ENCODE data around the gene TSN. TPM values are rescaled to one million over a fixed set of nuclear protein-coding genes. Genes with fewer than 3 reads are reported as not detected.
"Not testable (repeated sequence)": the region's sequence is repeated elsewhere in the genome, so short reads cannot be mapped to it uniquely, and the experiment has no call there.

Gene TSN
- polyA plus RNA-seq, 1 donor (not counting 4 experiments of a cell fraction or from before 2014, with no cell fraction given), result 78.4 TPM

GRCh38 chr2:121727950-121728349, 27.5 kb upstream of the TSN start:
- Histone ChIP-seq H2AFZ (ENCODE audit: control insufficient read depth, low read length) (no peak overlapping the region), H3K27ac (ENCODE audit: control insufficient read depth, insufficient read depth, low read length) (no peak overlapping the region), H3K4me1 (ENCODE audit: control insufficient read depth, extremely low read depth, insufficient read depth, low read length) (peaks cover 5% of the 10 kb centered on the region), H3K27me3 (ENCODE audit: control insufficient read depth, extremely low read depth, insufficient read depth, low read length) (no peaks in the 10 kb centered on the region), H3K9me1 (ENCODE audit: control insufficient read depth, extremely low read depth, insufficient read depth, low read length) (no peaks in the 10 kb centered on the region), H3K79me2 (ENCODE audit: control insufficient read depth, insufficient read depth, low read length) (peaks cover 27% of the 10 kb centered on the region), H3K36me3 (ENCODE audit: control insufficient read depth in 2 of 2, extremely low read depth in 1 of 2, insufficient read depth in 2 of 2, low read length in 2 of 2) (peaks cover 19 to 28% of the 10 kb centered on the region in 2 experiments), H3K4me2 (ENCODE audit: control insufficient read depth, extremely low read depth, insufficient read depth, low read depth, low read length) (no peak overlapping the region), H3K9me3 (ENCODE audit: control insufficient read depth, low read depth, low read length) (no peaks in the 10 kb centered on the region), H3K4me3 (ENCODE audit: control insufficient read depth in 2 of 3, extremely low read depth in 1 of 3, insufficient read depth in 2 of 3, low read depth in 1 of 3, low read length in 3 of 3) (no peak overlapping the region), H3K9ac (ENCODE audit: control insufficient read depth, extremely low read depth, insufficient read depth, low read length) (no peak overlapping the region), H4K20me1 (ENCODE audit: control insufficient read depth, extremely low read depth, insufficient read depth, low read length) (no peaks in the 10 kb centered on the region)
- no peak for TF ChIP-seq EZH2 (IDR thresholded peaks at IDR 0.05; ENCODE audit: low read length)
- dilution Hi-C loops (cut with MboI; ENCODE audit: extremely low pct_ligation_motif_present, low sequenced_read_pairs), result no loop called here
- FAIRE-seq, result no peak
- no peak for DNase-seq (ENCODE audit: low read depth, low spot score)

- no peak for TF ChIP-seq CTCF (optimal IDR thresholded peaks at IDR 0.05 in 1 of 3, IDR thresholded peaks at IDR 0.05 in 1 of 3, conservative IDR thresholded peaks at IDR 0.05 in 1 of 3; ENCODE audit: extremely low read depth in 1 of 3, insufficient read depth in 2 of 3, low read length in 3 of 3)
- TF ChIP-seq EZH2 (IDR thresholded peaks at IDR 0.05; ENCODE audit: low read length), result no peak
- H3K79me2 ChIP-seq (ENCODE audit: control insufficient read depth, insufficient read depth, low read length), result peaks cover 55% of the 10 kb centered on the region
- peaks cover 5% of the 10 kb centered on the region for H3K4me1 ChIP-seq (ENCODE audit: control insufficient read depth, extremely low read depth, insufficient read depth, low read length)
- no peak for DNase-seq (ENCODE audit: low read depth, low spot score)
- no peak overlapping the region for H3K4me3 ChIP-seq (ENCODE audit: control insufficient read depth in 2 of 3, extremely low read depth in 1 of 3, insufficient read depth in 2 of 3, low read depth in 1 of 3, low read length in 3 of 3)
- no peaks in the 10 kb centered on the region for H3K9me3 ChIP-seq (ENCODE audit: control insufficient read depth, low read depth, low read length)
- H3K9ac ChIP-seq (ENCODE audit: control insufficient read depth, extremely low read depth, insufficient read depth, low read length), result no peak overlapping the region
- dilution Hi-C loops (cut with MboI; ENCODE audit: extremely low pct_ligation_motif_present, low sequenced_read_pairs), result no loop called here
- no peak for FAIRE-seq
- no peak overlapping the region for H3K27ac ChIP-seq (ENCODE audit: control insufficient read depth, insufficient read depth, low read length)
- H2AFZ ChIP-seq (ENCODE audit: control insufficient read depth, low read length), result no peak overlapping the region
- no peaks in the 10 kb centered on the region for H3K9me1 ChIP-seq (ENCODE audit: control insufficient read depth, extremely low read depth, insufficient read depth, low read length)
- H3K4me2 ChIP-seq (ENCODE audit: control insufficient read depth, extremely low read depth, insufficient read depth, low read depth, low read length), result no peak overlapping the region
- no peaks in the 10 kb centered on the region for H4K20me1 ChIP-seq (ENCODE audit: control insufficient read depth, extremely low read depth, insufficient read depth, low read length)
- H3K36me3 ChIP-seq (ENCODE audit: control insufficient read depth in 2 of 2, extremely low read depth in 1 of 2, insufficient read depth in 2 of 2, low read length in 2 of 2), result peaks cover 25 to 36% of the 10 kb centered on the region in 2 experiments
- no peaks in the 10 kb centered on the region for H3K27me3 ChIP-seq (ENCODE audit: control insufficient read depth, extremely low read depth, insufficient read depth, low read length)
Measured at GRCh38 chr2:121731366-121731765, 24.1 kb upstream of the TSN start.

- FAIRE-seq; H3K9me3 ChIP-seq (ENCODE audit: control insufficient read depth, low read depth, low read length); DNase-seq (ENCODE audit: low read depth, low spot score); H3K27ac ChIP-seq (ENCODE audit: control insufficient read depth, insufficient read depth, low read length); H3K9ac ChIP-seq (ENCODE audit: control insufficient read depth, extremely low read depth, insufficient read depth, low read length); H3K27me3 ChIP-seq (ENCODE audit: control insufficient read depth, extremely low read depth, insufficient read depth, low read length); H3K9me1 ChIP-seq (ENCODE audit: control insufficient read depth, extremely low read depth, insufficient read depth, low read length); H2AFZ ChIP-seq (ENCODE audit: control insufficient read depth, low read length); H3K4me3 ChIP-seq (ENCODE audit: control insufficient read depth in 2 of 3, extremely low read depth in 1 of 3, insufficient read depth in 2 of 3, low read depth in 1 of 3, low read length in 3 of 3); H3K4me1 ChIP-seq (ENCODE audit: control insufficient read depth, extremely low read depth, insufficient read depth, low read length); dilution Hi-C loops (cut with MboI; ENCODE audit: extremely low pct_ligation_motif_present, low sequenced_read_pairs); H4K20me1 ChIP-seq (ENCODE audit: control insufficient read depth, extremely low read depth, insufficient read depth, low read length): not testable (repeated sequence)
- peaks cover 16 to 28% of the 10 kb centered on the region in 2 experiments for H3K36me3 ChIP-seq (ENCODE audit: control insufficient read depth in 2 of 2, extremely low read depth in 1 of 2, insufficient read depth in 2 of 2, low read length in 2 of 2)
- peak overlapping the region; percentile 91 for H3K4me2 ChIP-seq (ENCODE audit: control insufficient read depth, extremely low read depth, insufficient read depth, low read depth, low read length)
- H3K79me2 ChIP-seq (ENCODE audit: control insufficient read depth, insufficient read depth, low read length), result peaks cover 57% of the 10 kb centered on the region
Measured at GRCh38 chr2:121734544-121734943, 20.9 kb upstream of the TSN start.

All from keratinocyte (primary cell).